ENCODE data around the gene SF3B5. TPM values are rescaled to one million over a fixed set of nuclear protein-coding genes. Genes with fewer than 3 reads are reported as not detected.

The SF3B5 gene
- total and polyA plus RNA-seq, 4 experiments from 2014 or later: 87.2 to 379 (median 215) TPM

DNA sequence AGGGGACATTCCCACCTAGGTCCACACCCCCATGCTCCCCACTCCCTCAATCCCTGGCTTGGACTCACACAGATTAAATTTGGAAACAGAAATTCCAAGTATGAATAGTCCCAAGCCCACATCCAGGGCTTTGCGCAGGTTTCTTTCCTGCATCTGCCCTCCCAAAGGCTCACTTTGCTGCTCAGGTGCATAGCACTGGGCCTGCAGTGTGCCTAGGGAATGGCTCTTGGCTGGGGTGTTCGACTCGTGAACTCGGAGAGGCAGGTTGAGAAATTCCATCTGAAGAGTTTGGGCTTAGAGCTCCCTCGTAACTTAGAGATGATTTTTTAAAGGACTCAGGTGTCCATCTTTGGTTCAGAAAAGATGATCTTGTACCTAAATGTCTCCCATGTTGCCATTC, 14.8 kb upstream of the SF3B5 start:
- no peak for DNase-seq
- intact Hi-C loops (cut with micrococcal nuclease): no loop called here

DNA sequence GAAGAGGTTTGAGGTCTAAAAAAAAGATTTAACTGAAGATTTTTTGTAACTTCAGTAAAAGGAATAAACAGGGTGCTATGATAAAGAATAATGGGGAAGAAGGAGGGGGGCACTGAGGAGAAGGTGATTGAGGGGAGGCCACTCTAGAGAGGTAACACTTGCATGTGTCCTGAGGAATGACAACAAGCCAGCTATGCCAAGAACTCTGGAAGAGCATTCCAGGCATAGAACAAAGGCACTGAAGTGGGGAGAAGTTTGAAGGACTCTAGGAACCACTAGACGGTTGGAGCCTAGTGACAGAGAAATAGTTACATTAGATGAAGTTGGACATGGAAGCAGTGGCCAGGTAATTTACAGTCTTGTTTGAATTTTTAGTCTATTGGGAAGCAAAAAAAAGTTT, 10.8 kb upstream of the SF3B5 start:
- POLR2A ChIA-PET (ENCODE audit: partially characterized antibody): no interaction called here
- H3K4me1 Mint-ChIP-seq: peaks cover 1 to 4% (median 3%) of the 10 kb centered on the region in 4 donors

More for the DNA sequence above, 14.8 kb upstream of the SF3B5 start:
- Mint-ChIP-seq H3K27ac (no peak overlapping the region), H3K36me3 (no peaks in the 10 kb centered on the region), H3K27me3 (no peaks in the 10 kb centered on the region), H3K4me3 (no peak overlapping the region), H3K9me3 (peaks cover 0 to 1% (median 0%) of the 10 kb centered on the region in 8 donors), H3K4me1 (no peaks in the 10 kb centered on the region)
- Histone ChIP-seq H3K27me3 (ENCODE audit: insufficient read depth, low read length) (no peaks in the 10 kb centered on the region), H3K4me1 (ENCODE audit: insufficient read depth, low read length) (no peaks in the 10 kb centered on the region), H3K27ac (ENCODE audit: low read depth, low read length) (no peak overlapping the region), H3K9me3 (ENCODE audit: control insufficient read depth in 1 of 2, low read length in 2 of 2) (no peaks in the 10 kb centered on the region), H3K4me3 (ENCODE audit: low read length in 2 of 2) (no peak overlapping the region), H3K36me3 (ENCODE audit: insufficient read depth, low read length) (no peaks in the 10 kb centered on the region)
- POLR2A ChIA-PET (ENCODE audit: partially characterized antibody): no interaction called here
- CTCF ChIA-PET (ENCODE audit: partially characterized antibody): interaction anchor here (0.7 to 0.9 kb wide), 2 partner anchors 108 to 424 kb away, joined by 3 read pairs; no protein-coding TSS in a partner anchor

DNA sequence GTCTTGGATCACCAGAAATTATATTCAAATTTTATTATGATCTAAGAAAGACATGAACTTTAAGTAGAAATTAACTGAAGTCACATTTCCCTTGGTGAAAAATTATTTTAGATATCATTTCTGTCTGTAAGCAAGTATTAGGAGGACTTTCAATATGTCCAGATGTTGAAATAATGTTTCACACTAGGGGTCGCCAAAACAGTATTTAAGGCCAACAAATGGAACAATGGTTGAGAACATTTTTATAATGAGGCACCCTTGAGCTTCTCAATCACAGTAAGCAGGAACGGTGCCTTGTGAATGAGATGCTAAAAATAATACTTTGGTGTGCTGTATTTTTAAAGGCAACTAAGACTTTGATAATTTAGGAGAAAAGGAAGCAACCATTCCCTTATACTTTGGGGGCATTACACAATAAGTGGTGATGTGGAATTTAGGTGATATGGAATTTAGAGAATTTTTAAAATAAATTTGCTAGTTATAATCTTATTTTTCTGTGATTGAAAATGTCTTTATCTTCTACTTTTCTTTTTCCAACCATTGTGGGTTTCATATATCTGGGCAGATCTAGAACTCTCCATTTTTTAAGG, 9.6 kb upstream of the SF3B5 start:
- no peak overlapping the region for H3K27ac ChIP-seq (ENCODE audit: low read depth, low read length)
- H3K4me3 Mint-ChIP-seq: no peak overlapping the region
- H3K9me3 ChIP-seq (ENCODE audit: control insufficient read depth in 1 of 2, low read length in 2 of 2): no peaks in the 10 kb centered on the region
- peak; percentile 45 to 70 (median 67) for DNase-seq
- ChIA-PET POLR2A (ENCODE audit: partially characterized antibody) (interaction anchor here (0.8 to 1.0 kb wide), 3 partner anchors 46 to 113 kb away, joined by 3 to 4 read pairs (median 3); no protein-coding TSS in a partner anchor), CTCF (ENCODE audit: partially characterized antibody) (interaction anchor here (0.6 to 3.4 kb wide), 13 partner anchors 9 to 423 kb away, joined by 3 to 29 read pairs (median 3); no protein-coding TSS in a partner anchor)
- H3K27me3 Mint-ChIP-seq: no peaks in the 10 kb centered on the region
- no peaks in the 10 kb centered on the region for H3K36me3 Mint-ChIP-seq
- no peaks in the 10 kb centered on the region for H3K27me3 ChIP-seq (ENCODE audit: insufficient read depth, low read length)
- H3K4me1 ChIP-seq (ENCODE audit: insufficient read depth, low read length): no peaks in the 10 kb centered on the region
- H3K4me3 ChIP-seq (ENCODE audit: low read length in 2 of 2): no peak overlapping the region
- peaks cover 1 to 4% (median 3%) of the 10 kb centered on the region in 4 donors for H3K4me1 Mint-ChIP-seq
- intact Hi-C loops (cut with micrococcal nuclease): loop anchor here (1.0 to 2.0 kb wide), 3 partner anchors 46 to 377 kb away; partner anchors contain the start of gene STX11
- H3K27ac Mint-ChIP-seq: peak overlapping the region in 1 of 7 donors; percentile 84
- no peaks in the 10 kb centered on the region for H3K36me3 ChIP-seq (ENCODE audit: insufficient read depth, low read length)
- peaks cover 0 to 1% (median 0%) of the 10 kb centered on the region in 8 donors for H3K9me3 Mint-ChIP-seq

More for the DNA sequence above, 10.8 kb upstream of the SF3B5 start:
- intact Hi-C loops (cut with micrococcal nuclease): no loop called here
- H3K4me3 Mint-ChIP-seq: no peak overlapping the region
- CTCF ChIA-PET (ENCODE audit: partially characterized antibody): interaction anchor here (0.7 to 3.4 kb wide), 4 partner anchors 8 to 385 kb away, joined by 3 to 29 read pairs (median 18); no protein-coding TSS in a partner anchor
- H3K27ac Mint-ChIP-seq: peak overlapping the region in 1 of 7 donors; percentile 19
- peaks cover 0 to 1% (median 0%) of the 10 kb centered on the region in 8 donors for H3K9me3 Mint-ChIP-seq
- DNase-seq: no peak
- no peaks in the 10 kb centered on the region for H3K27me3 Mint-ChIP-seq
- no peak overlapping the region for H3K27ac ChIP-seq (ENCODE audit: low read depth, low read length)
- no peaks in the 10 kb centered on the region for H3K27me3 ChIP-seq (ENCODE audit: insufficient read depth, low read length)
- no peaks in the 10 kb centered on the region for H3K9me3 ChIP-seq (ENCODE audit: control insufficient read depth in 1 of 2, low read length in 2 of 2)
- no peak overlapping the region for H3K4me3 ChIP-seq (ENCODE audit: low read length in 2 of 2)
- no peaks in the 10 kb centered on the region for H3K4me1 ChIP-seq (ENCODE audit: insufficient read depth, low read length)
- no peaks in the 10 kb centered on the region for H3K36me3 Mint-ChIP-seq
- H3K36me3 ChIP-seq (ENCODE audit: insufficient read depth, low read length): no peaks in the 10 kb centered on the region

DNA sequence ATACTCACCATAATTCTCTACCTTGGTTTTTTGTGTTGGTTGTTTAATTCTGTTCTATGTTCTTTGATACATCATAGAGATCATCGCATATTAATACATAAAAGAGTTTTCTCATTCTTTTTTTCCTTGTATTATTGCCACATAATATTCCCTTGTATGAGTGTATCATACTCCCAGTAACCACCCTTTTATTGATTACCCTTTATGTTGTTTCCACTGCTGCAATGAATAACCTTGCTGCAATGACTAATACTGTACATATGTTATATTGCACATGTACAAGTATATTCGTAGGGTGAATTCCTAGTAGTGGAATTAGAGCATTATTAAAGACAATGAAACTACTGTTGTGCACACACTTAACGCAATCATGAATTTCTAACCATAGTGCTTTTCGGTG, 9.1 kb upstream of the SF3B5 start:
- H3K36me3 Mint-ChIP-seq: no peaks in the 10 kb centered on the region
- peaks cover 1 to 4% (median 3%) of the 10 kb centered on the region in 4 donors for H3K4me1 Mint-ChIP-seq
- H3K9me3 Mint-ChIP-seq: peaks cover 0 to 1% (median 0%) of the 10 kb centered on the region in 8 donors
- Histone ChIP-seq H3K36me3 (ENCODE audit: insufficient read depth, low read length) (no peaks in the 10 kb centered on the region), H3K4me3 (ENCODE audit: low read length in 2 of 2) (no peak overlapping the region), H3K27ac (ENCODE audit: low read depth, low read length) (no peak overlapping the region), H3K4me1 (ENCODE audit: insufficient read depth, low read length) (no peaks in the 10 kb centered on the region), H3K27me3 (ENCODE audit: insufficient read depth, low read length) (no peaks in the 10 kb centered on the region), H3K9me3 (ENCODE audit: control insufficient read depth in 1 of 2, low read length in 2 of 2) (no peaks in the 10 kb centered on the region)
- intact Hi-C loops (cut with micrococcal nuclease): loop anchor here (2.0 kb wide), 1 partner anchor 46 kb away; the partner anchor contains the start of gene STX11
- no peak overlapping the region for H3K4me3 Mint-ChIP-seq
- H3K27ac Mint-ChIP-seq: no peak overlapping the region
- no peaks in the 10 kb centered on the region for H3K27me3 Mint-ChIP-seq
- no peak for DNase-seq
- CTCF ChIA-PET (ENCODE audit: partially characterized antibody): interaction anchor here (0.8 to 3.4 kb wide), 9 partner anchors 13 to 423 kb away, joined by 3 to 29 read pairs (median 3); no protein-coding TSS in a partner anchor
- POLR2A ChIA-PET (ENCODE audit: partially characterized antibody): interaction anchor here (0.8 to 1.0 kb wide), 3 partner anchors 47 to 113 kb away, joined by 3 to 4 read pairs (median 3); no protein-coding TSS in a partner anchor

DNA sequence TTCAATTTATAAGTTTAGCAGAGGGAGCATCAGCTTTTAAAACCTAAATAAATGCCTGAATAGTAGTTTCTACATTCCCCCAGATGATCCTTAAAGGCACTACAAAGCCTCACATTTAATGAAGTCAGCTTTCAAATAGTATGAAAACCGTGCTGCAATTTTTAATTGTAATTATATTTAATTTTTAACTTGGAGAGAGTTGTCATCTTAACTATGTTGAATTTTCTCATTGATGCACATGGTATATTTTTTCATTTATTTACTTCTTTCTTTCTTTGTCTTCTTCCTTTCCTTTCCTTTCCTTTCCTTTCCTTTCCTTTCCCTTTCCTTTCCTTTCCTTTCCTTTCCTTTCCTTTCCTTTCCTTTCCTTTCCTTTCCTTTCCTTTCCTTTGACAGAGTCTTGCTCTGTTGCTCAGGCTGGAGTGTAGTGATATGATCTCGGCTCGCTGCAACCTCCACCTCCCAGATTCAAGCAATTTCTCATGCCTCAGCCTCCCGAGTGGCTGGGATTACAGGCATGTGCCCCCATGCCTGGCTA, 7.7 kb upstream of the SF3B5 start:
- Histone ChIP-seq H3K4me3 (ENCODE audit: low read length in 2 of 2) (no peak overlapping the region), H3K36me3 (ENCODE audit: insufficient read depth, low read length) (no peaks in the 10 kb centered on the region), H3K9me3 (ENCODE audit: control insufficient read depth in 1 of 2, low read length in 2 of 2) (no peaks in the 10 kb centered on the region), H3K4me1 (ENCODE audit: insufficient read depth, low read length) (no peaks in the 10 kb centered on the region), H3K27me3 (ENCODE audit: insufficient read depth, low read length) (no peaks in the 10 kb centered on the region), H3K27ac (ENCODE audit: low read depth, low read length) (no peak overlapping the region)
- Mint-ChIP-seq H3K36me3 (no peaks in the 10 kb centered on the region), H3K4me1 (peaks cover 1 to 4% (median 3%) of the 10 kb centered on the region in 4 donors), H3K27ac (no peak overlapping the region), H3K9me3 (no peaks in the 10 kb centered on the region), H3K4me3 (no peak overlapping the region), H3K27me3 (no peaks in the 10 kb centered on the region)
- ChIA-PET CTCF (ENCODE audit: partially characterized antibody) (interaction anchor here (0.8 to 2.3 kb wide), 5 partner anchors 112 to 388 kb away, joined by 3 to 16 read pairs (median 3); no protein-coding TSS in a partner anchor), POLR2A (ENCODE audit: partially characterized antibody) (no interaction called here)
- no peak for DNase-seq
- intact Hi-C loops (cut with micrococcal nuclease): no loop called here

DNA sequence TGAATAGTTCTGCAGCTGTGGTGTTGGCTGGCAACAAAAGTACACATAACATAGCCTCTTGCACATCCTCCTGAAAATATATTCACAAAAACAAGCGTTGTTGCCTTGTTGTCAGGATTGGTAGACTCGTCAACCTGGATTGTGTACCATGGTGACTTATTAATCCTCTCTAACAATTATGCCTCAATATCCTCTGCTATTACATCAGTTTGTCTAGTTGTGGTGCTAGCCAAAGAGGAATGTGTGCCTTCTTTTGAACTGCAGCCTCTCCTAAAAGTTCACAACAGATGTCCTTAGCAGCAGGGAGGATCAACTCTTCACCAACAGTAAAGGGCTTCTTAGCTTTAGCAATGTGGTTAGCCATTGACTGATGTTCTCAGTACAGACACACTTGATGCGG, 3.6 kb upstream of the SF3B5 start:
- CTCF ChIA-PET (ENCODE audit: partially characterized antibody): interaction anchor here (0.6 to 2.1 kb wide), 4 partner anchors 118 to 383 kb away, joined by 3 to 12 read pairs (median 3); no protein-coding TSS in a partner anchor
- intact Hi-C loops (cut with micrococcal nuclease): loop anchor here (5.0 to 10.0 kb wide), 3 partner anchors 188 to 1954 kb away; partner anchors contain the start of genes LTV1, NMBR, UTRN and VTA1
- no peak for DNase-seq

More for the DNA sequence above, 3.6 kb upstream of the SF3B5 start:
- peaks cover 2 to 14% of the 10 kb centered on the region in 2 donors for H3K36me3 Mint-ChIP-seq
- H3K9me3 Mint-ChIP-seq: no peaks in the 10 kb centered on the region
- Histone ChIP-seq H3K4me1 (ENCODE audit: insufficient read depth, low read length) (peaks cover 10% of the 10 kb centered on the region), H3K9me3 (ENCODE audit: control insufficient read depth in 1 of 2, low read length in 2 of 2) (no peaks in the 10 kb centered on the region), H3K27ac (ENCODE audit: low read depth, low read length) (no peak overlapping the region), H3K27me3 (ENCODE audit: insufficient read depth, low read length) (no peaks in the 10 kb centered on the region), H3K4me3 (ENCODE audit: low read length in 2 of 2) (no peak overlapping the region), H3K36me3 (ENCODE audit: insufficient read depth, low read length) (no peaks in the 10 kb centered on the region)
- peaks cover 12 to 27% (median 22%) of the 10 kb centered on the region in 4 donors for H3K4me1 Mint-ChIP-seq
- no peaks in the 10 kb centered on the region for H3K27me3 Mint-ChIP-seq
- no peak overlapping the region for H3K4me3 Mint-ChIP-seq
- H3K27ac Mint-ChIP-seq: no peak overlapping the region
- POLR2A ChIA-PET (ENCODE audit: partially characterized antibody): interaction anchor here (0.9 kb wide), 1 partner anchor 245 kb away, joined by 3 read pairs; no protein-coding TSS in a partner anchor

Data from CD4-positive, alpha-beta memory T cell (primary cell).